GM13976 (cell line): ENCODE results near the gene PDXK.
"Not testable (repeated sequence)": the region's sequence is repeated elsewhere in the genome, so short reads cannot be mapped to it uniquely, and the experiment has no call there.

Source experiments
- DNase-seq: peaks from one replicate; pipeline ENCODE4 v3.0.0; 2012; ENCODE audit warnings: low spot score
- in situ Hi-C: fragments of 300-500 bp; cut with MboI; formaldehyde crosslinking; loops from one replicate; pipeline ENCODE4 v1.12.0; 2022; ENCODE audit warnings: low sequenced_read_pairs, mixed read lengths, inconsistent platforms; ENCODE audit not compliant: unreplicated experiment
- TF ChIP-seq, protein P1 (sequence below): IDR thresholded peaks from 2 replicates; pipeline ENCODE4 v1.5.1; 2012; ENCODE audit warnings: borderline replicate concordance, mild to moderate bottlenecking; ENCODE audit not compliant: insufficient read depth; ENCODE audit errors: extremely low read depth, missing control alignments, control extremely low read depth

Gene PDXK

DNA sequence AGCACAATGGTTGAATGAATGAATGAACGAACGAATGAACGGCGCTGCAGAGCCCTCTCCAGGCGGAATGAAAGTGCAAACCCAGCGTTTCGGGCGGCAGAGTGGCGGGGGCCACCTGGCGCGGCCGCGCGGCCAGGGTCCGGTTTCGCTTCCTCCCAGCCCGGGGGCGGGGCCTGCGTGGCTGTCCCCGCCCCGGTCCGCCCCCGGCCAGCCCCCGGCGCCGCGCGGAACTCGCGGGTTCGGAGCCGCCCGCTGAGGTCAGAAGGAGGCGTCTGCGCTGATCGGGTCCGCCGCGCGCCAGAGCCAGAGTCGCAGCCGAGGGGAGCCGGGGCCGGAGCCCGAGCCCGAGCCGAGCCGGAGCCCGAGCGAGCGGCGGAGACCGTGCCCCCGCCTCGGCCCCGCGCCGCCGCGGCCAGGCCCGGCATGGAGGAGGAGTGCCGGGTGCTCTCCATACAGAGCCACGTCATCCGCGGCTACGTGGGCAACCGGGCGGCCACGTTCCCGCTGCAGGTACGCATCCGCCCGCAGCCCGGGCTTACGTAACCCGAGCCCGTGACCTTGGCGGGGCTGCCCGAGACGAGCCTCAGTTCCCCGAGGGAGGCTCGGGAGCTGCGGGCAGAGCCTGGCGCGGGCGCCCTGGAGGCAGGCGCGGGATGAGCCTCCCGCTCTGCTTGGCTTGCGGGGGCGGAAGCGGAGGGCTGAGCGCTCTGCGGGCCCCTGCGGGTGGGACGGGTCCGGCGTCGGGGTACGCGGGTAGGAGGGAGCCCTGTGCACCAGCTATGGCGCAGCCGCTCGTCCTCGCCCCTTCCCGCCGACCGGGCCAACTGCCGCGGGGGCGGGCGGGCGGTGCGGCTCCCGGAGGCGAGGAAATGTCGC, at the start of gene PDXK:
Gene PDXK, plus strand, starts transcription at position 258 of the 876 bp plus-strand sequence. Its CDS starts 166 bp downstream, at position 424.
- in situ Hi-C loops, result loop anchor here (10.0 kb wide), 1 partner anchor 54 kb away; no protein-coding TSS in a partner anchor
- TF ChIP-seq, protein P1, sequence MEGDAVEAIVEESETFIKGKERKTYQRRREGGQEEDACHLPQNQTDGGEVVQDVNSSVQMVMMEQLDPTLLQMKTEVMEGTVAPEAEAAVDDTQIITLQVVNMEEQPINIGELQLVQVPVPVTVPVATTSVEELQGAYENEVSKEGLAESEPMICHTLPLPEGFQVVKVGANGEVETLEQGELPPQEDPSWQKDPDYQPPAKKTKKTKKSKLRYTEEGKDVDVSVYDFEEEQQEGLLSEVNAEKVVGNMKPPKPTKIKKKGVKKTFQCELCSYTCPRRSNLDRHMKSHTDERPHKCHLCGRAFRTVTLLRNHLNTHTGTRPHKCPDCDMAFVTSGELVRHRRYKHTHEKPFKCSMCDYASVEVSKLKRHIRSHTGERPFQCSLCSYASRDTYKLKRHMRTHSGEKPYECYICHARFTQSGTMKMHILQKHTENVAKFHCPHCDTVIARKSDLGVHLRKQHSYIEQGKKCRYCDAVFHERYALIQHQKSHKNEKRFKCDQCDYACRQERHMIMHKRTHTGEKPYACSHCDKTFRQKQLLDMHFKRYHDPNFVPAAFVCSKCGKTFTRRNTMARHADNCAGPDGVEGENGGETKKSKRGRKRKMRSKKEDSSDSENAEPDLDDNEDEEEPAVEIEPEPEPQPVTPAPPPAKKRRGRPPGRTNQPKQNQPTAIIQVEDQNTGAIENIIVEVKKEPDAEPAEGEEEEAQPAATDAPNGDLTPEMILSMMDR, result peak; percentile 53

DNA sequence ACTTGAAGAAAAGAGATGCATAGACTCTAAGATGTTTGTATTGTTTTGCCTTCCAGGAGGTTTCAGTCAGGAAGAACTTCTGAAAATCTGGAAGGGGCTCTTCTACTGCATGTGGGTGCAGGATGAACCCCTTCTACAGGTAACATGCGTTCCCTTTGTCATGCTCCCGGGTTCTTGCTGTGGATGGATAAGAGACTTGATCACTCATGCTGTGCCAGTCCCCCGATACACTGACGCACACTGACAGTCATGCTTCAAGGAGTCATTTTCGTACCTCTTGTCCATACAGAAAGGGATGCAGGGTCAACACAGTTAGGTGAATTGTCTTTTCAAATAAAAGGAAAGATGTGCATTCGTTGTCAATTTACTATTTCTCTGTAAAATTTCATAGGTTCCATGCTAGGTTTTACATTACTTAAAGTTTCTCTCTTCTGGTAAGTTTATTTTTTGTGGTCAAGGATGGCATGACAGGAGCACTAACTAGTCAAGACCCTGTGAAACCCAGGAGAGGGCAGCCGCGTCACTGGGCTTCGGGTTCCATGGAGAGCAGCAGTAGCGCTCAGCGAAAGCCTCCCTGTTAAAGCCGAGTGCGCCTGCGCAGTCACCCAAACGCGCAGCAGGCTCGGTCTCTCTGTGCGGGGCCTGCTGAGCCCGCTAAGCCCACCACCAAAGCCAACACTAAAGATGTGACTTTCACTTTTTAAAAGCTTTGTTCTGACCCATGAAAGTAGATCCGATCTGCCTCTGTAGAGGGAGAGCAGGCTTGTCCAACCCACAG, 48.9 kb upstream of the PDXK start:
- TF ChIP-seq, protein P1, result no peak
- in situ Hi-C loops, result loop anchor here (10.0 kb wide), 1 partner anchor 45 kb away; the partner anchor contains the start of gene PDXK
- no peak for DNase-seq

More for the DNA sequence above, at the start of gene PDXK:
- DNase-seq, result peak; percentile 94

DNA sequence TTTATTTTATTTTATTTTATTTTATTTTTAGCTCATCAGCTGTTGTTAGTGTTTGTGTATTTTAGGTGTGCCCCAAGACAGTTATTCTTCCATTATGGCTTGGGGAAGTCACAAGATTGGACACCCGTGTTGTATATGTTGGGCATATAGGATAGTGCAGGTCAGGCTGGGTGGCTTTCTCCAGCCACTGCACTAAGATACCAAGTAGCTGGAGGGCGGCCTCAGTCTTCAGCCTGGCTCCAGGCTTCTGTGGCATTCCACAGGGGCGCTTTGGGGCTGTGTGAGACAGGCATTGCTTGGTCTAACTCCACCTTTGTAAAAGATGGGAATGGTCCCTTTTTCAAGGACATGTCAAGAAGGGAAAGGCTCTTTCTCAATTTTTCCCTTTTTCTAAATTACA, 43.1 kb upstream of the PDXK start:
- TF ChIP-seq, protein P1, result no peak
- no peak for DNase-seq
- in situ Hi-C loops, result no loop called here

DNA sequence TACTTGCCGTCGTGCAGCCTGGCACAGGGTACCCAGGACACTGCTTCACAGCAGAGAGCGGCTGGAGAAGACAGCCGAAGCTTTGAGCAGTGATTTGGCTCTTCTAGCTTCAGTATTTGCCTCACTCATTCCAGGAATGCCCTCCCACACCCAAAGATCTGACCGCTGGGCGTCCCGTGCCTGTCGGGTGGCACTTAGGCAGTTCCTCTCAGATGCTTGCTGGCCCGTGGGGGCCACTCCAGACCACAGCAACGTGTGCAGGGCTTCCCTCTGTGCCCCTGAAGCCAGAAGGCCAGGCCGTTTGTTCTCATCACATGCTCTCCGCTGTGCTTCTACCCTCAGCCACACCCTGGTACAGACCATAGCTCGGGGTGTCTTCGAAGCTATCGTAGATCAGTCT, 42.5 kb upstream of the PDXK start:
- TF ChIP-seq, protein P1, result no peak
- DNase-seq, result no peak
- in situ Hi-C loops, result no loop called here

DNA sequence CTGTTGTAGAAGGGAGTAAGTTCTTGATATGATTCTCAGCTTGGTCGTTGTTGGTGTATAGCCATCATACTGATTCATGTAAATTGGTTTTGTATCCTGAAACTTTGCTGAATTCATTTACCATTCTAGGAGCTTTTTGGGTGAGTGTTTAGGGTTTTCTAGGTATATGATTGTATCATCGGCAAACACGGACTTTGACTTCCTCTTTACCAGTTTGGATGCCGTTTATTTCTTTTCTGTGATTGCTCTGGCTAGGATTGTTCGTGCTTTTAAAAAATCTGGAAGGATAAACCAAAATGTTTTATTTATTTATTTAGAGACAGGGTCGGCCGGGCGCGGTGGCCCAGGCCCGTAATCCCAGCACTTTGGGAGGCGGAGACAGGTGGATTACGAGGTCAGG, 39.0 kb upstream of the PDXK start:
- in situ Hi-C loops, result no loop called here
- TF ChIP-seq, protein P1, result no peak
- DNase-seq, result no peak

DNA sequence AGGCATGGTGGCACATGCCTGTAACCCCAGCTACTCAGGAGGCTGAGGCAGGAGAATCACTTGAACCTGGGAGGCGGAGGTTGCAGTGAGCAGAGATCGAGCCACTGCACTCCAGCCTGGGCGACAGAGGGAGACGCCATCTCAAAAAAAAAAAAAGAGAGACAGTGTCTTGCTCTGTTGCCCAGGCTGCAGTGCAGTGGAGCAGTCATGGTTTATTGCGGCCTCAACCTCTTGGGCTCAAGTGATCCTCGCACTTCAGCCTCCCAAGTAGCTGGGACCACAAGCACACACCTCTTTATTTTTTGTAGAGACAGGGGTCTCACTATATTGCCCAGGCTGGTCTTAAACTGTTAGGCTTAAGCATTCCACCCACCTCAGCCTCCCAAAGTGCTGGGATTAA, 38.5 kb upstream of the PDXK start:
- in situ Hi-C loops, result not testable (repeated sequence)

More for the DNA sequence above, 38.5 kb upstream of the PDXK start:
- DNase-seq, result not testable (repeated sequence)
